ENCODE data around the gene TMEM164. TPM values are rescaled to one million over a fixed set of nuclear protein-coding genes. Genes with fewer than 3 reads are reported as not detected.
A peak's percentile ranks its signal among the peaks of the same experiment; 100 is the strongest.

The TMEM164 gene
- polyA plus RNA-seq, 1 experiment = 12.9 TPM

- H3K27me3 ChIP-seq (ENCODE audit: control insufficient read depth, insufficient read depth, low read length) = no peaks in the 10 kb centered on the region
- DNase-seq (ENCODE audit: low read depth, low spot score) = peak; percentile 37
- H3K27ac ChIP-seq (ENCODE audit: low read depth, low read length) = peak overlapping the region; percentile 31
- TF ChIP-seq CTCF (IDR thresholded peaks at IDR 0.05; ENCODE audit: low read depth, low read length) = no peak
- ChIA-PET CTCF (interaction anchor here (0.6 kb wide), 1 partner anchor 24 kb away, joined by 3 read pairs; no protein-coding TSS in a partner anchor), POLR2A (interaction anchor here (0.7 kb wide), 2 partner anchors 11 to 18 kb away, joined by 4 read pairs; partner anchors contain the start of gene TMEM164)
- no peak overlapping the region for H3K4me3 ChIP-seq (ENCODE audit: low read depth, low read length)
- no peaks in the 10 kb centered on the region for H3K9me3 ChIP-seq (ENCODE audit: control insufficient read depth, insufficient read depth, low read length)
Observed at GRCh38 chrX:110021258-110022022, 18.5 kb downstream of the TMEM164 start.

- no peak overlapping the region for H3K4me3 ChIP-seq (ENCODE audit: low read depth, low read length)
- TF ChIP-seq CTCF (IDR thresholded peaks at IDR 0.05; ENCODE audit: low read depth, low read length) = no peak
- H3K27me3 ChIP-seq (ENCODE audit: control insufficient read depth, insufficient read depth, low read length) = no peaks in the 10 kb centered on the region
- no peak overlapping the region for H3K27ac ChIP-seq (ENCODE audit: low read depth, low read length)
- ChIA-PET CTCF (no interaction called here), POLR2A (no interaction called here)
- no peak for DNase-seq (ENCODE audit: low read depth, low spot score)
- H3K9me3 ChIP-seq (ENCODE audit: control insufficient read depth, insufficient read depth, low read length) = no peaks in the 10 kb centered on the region
Observed at GRCh38 chrX:110022599-110023448, 19.9 kb downstream of the TMEM164 start.

GRCh38 chrX:110025395-110025794 is 22.5 kb downstream of the TMEM164 start:
- DNase-seq (ENCODE audit: low read depth, low spot score) = no peak
- Histone ChIP-seq H3K9me3 (ENCODE audit: control insufficient read depth, insufficient read depth, low read length) (no peaks in the 10 kb centered on the region), H3K4me3 (ENCODE audit: low read depth, low read length) (no peak overlapping the region), H3K27me3 (ENCODE audit: control insufficient read depth, insufficient read depth, low read length) (no peaks in the 10 kb centered on the region), H3K27ac (ENCODE audit: low read depth, low read length) (no peak overlapping the region)
- POLR2A ChIA-PET = no interaction called here
- CTCF ChIA-PET = no interaction called here
- no peak for TF ChIP-seq CTCF (IDR thresholded peaks at IDR 0.05; ENCODE audit: low read depth, low read length)

GRCh38 chrX:110026099-110026844 is 23.4 kb downstream of the TMEM164 start:
- POLR2A ChIA-PET = no interaction called here
- Histone ChIP-seq H3K27me3 (ENCODE audit: control insufficient read depth, insufficient read depth, low read length) (no peaks in the 10 kb centered on the region), H3K9me3 (ENCODE audit: control insufficient read depth, insufficient read depth, low read length) (no peaks in the 10 kb centered on the region), H3K4me3 (ENCODE audit: low read depth, low read length) (no peak overlapping the region), H3K27ac (ENCODE audit: low read depth, low read length) (no peak overlapping the region)
- CTCF ChIA-PET = no interaction called here
- DNase-seq (ENCODE audit: low read depth, low spot score) = no peak
- TF ChIP-seq CTCF (IDR thresholded peaks at IDR 0.05; ENCODE audit: low read depth, low read length) = no peak
